CD4-positive, alpha-beta T cell treated with Interleukin-2 at 100 ng/mL for 4 hours (primary cell): ENCODE measurements around the gene LSP1.
"Not testable (repeated sequence)": the region's sequence is repeated elsewhere in the genome, so short reads cannot be mapped to it uniquely, and the experiment has no call there.

Source experiments
- DNase-seq: peaks from one replicate; pipeline ENCODE4 v3.0.0-alpha.2; 2020; ENCODE audit warnings: low spot score

The LSP1 gene

DNA sequence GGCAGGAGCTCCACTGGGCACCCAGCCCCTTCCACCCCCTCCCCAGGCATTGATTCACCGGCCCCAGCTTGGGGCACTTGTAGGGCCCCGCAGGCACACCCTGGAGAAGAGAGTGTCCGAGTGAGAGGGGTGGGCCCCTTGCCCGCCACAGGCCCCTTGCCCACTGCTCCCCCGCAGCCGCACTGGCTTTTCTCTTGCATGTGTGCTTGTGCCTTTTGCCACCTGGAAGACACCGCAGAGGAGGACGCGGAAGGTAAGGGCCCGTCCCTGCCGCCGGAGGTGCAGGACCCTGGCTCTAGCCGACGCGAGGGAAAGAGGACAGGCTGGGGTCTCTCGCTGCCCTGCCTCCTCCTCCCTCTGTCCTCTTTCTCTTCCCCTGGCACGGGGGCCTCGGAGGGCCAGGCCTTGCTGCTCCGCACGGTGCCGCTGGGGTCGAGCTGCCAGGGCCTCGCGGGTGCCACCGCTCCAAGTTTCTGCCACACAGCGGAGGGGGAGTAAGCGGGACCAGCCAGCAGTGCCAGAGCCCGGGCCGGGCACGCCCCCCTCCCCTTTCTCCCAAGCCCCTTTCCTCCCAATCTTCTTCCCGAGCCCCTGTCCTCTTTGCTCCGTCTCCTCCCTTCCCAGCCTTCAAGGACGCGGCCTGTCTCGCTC is 76.1 kb downstream of the LSP1 start:
- DNase-seq, result no peak

DNA sequence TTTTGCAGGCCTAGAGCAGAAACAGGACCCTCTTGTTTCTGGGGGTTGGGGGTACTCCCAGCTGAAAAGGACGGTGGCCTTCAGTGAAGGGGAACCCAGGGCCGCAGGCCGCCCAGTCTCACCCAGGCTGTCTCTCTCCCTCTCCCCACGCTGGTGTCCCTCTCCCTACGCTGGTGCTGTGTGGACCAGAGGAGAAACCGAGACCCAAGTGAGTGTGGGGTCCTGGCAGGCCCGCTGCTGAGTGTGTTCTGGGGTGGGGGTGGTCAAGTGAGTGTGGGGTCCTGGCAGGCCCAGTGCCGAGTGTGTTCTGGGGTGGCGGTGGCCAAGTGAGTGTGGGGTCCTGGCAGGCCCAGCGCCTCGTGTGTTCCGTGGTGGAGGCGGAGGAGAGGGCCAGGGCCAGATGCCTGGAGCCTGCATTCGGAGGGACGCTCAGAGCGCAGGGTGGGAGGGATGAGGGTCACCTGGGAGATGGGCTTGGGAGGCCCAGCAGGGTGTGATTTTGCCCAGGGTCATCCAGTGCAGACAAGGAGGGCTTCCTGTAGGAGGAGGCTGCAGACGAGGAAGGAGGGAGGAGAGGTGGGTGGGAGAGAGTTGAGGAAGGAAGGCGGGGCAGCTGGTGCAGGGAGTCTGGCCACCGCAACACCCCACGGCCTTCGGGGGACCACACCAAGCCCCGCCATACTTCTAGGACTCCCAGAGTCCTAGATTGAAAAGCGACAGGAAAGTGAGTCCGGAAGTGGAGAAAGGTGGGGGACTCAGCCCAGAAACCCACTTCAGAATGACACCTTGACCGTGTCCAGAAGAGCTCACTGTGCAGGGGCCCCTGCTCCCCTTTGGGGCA is 77.0 kb downstream of the LSP1 start:
- DNase-seq, result no peak

DNA sequence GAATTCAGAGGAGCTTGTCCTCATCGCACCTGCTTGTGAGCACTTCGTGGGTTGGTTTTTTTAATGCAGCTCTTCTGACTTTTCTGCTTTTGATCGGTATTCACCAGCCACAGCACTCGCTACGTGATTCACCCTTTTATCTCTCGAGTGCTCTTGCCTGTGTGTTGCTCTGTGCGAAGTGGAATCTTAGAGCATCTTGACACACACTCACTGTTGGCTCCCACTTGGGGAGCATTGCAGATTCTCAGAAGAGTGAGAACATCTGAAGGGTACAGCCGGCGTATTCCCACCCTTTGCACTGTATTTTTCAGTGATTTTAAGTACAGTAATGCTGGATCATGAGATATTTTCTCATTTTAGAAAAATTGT is 77.6 kb downstream of the LSP1 start:
- DNase-seq, result no peak

DNA sequence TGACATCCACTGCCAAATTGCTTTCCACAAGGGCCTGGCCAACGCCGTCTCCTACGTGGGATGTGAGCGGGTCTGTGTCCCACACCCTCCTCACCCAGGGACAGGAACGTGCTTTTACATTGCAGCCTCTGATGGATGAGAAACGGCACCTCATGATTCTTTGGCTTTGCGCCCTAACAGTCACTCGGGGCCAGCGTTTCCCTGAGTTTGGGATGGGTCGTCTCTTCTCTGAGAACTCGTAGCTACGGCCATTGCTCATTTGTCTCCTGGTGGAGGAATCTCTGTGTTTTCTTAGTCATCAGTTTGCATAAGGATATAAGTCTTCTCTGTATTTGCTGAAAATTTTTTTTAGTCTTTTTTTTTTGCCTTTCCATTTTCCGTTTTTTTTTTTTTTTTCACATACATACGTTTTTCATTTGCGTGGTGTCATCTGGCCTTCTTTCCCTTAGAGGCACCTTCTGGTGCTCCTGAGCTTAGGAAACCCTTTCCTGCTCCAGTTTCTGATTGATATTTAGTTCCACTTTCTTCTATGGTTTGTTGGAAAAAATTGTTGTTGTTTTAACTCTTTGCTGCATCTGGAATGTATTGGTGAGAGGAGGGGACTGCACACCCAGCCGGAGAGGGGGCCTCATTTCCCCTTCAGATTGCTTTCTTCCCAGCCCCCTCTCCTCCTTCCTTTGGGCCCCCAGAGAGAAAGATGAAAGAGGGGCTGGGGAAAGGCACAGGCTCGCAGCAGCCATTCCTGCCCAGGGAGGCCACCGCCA is 78.6 kb downstream of the LSP1 start:
- no peak for DNase-seq

DNA sequence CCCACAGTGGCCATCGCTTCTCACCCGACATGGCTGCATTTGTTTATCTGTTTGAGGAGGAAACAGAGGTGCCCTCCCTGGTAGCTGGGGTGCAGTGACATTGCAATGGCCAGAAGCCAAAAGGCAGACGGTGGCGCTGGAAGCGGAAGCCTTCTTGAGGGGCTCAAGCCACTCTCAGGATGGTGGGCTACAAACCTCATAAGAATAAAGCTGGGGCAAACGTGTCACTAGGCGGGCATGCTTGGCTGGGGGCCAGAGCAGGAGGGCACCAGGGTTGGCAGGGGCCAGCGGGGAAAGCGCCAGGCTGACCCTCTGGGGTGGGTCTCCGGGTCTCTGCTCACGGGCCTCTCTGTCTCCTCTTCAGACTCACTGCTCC is 79.2 kb downstream of the LSP1 start:
- DNase-seq, result no peak

DNA sequence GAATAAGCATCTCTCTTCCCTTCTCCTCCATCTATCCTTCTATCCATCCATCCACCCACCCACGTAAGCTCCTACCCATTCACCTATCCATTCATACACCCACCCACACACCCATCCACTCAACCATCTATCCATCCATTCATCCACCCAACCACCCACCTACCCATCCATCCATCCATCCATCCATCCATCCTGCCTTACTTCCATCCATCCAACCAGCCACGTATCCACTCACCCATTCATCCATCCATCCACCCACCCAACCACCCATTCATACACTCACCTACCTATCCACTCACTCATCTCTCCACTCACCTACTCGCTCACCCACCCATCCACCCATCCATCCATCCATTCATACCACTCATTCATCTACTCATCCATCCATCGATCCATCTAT is 79.8 kb downstream of the LSP1 start:
- no peak for DNase-seq

DNA sequence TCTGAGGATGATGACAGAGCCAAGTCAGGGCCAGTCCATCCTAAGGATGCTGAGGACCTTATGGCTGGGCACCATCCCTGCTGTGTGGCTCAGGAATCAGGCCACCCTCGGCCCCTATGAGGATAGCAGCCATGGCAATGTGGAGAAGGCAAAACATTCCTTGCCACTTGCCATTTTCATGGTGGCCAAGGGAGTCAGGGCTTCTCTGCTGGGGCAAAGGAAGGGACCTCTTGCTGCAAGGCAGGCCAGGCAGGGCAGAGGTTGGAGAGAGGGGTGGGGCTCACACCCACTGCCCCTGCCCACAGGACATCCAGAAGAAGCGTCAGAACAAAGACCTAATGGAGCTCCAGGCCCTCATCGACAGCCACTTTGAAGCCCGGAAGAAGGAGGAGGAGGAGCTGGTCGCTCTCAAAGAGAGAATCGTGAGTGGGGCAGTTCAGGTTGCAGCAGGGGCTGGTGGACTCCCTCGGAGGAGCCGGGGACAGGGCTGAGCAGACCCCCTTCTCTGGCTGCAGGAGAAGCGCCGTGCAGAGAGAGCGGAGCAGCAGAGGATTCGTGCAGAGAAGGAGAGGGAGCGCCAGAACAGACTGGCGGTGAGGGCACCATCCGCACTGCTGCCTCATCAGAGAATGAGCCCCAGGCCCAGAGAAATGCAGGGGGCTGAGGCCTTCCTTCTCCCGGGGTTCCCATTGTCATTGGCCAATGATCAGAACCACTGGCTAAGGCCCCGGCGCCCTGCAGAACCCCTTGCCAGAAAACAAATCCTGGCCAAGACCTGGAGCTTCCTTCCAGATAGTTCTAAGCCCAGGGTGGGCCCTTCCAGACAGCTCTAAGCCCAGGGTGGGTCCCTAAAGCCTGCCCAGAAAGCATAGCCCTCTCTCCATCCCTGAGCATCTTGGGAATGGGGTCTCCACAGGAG is 80.8 kb downstream of the LSP1 start:
- no peak for DNase-seq

DNA sequence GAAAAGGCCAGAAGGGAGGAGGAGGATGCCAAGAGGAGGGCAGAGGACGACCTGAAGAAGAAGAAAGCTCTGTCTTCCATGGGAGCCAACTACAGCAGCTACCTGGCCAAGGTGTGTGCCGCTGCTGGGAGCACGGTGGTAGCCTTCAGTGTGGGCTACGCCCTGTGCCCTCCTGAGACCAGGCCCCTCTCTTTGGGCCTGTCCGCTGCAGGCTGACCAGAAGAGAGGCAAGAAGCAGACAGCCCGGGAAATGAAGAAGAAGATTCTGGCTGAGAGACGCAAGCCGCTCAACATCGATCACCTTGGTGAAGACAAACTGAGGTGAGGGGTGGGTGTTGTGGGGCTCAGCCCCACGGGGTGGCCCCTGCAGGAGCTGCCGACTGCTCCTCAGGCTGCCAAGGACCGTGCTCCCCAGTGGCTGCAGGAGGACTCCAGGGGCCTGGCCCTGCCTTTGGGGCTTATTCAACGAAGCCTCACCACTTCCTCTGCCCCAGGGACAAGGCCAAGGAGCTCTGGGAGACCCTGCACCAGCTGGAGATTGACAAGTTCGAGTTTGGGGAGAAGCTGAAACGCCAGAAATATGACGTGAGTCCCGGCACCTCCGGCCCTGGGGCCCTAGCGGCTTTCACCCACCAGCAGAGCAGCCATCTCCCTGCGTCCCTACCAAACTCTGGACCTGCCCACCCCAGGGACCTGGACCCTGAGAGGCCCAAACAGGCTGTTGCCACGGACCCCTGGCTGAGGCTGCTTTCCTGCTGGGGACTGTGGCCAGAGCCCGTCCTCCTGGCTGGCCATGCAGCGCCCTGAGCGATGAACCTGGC is 81.7 kb downstream of the LSP1 start:
- no peak for DNase-seq

DNA sequence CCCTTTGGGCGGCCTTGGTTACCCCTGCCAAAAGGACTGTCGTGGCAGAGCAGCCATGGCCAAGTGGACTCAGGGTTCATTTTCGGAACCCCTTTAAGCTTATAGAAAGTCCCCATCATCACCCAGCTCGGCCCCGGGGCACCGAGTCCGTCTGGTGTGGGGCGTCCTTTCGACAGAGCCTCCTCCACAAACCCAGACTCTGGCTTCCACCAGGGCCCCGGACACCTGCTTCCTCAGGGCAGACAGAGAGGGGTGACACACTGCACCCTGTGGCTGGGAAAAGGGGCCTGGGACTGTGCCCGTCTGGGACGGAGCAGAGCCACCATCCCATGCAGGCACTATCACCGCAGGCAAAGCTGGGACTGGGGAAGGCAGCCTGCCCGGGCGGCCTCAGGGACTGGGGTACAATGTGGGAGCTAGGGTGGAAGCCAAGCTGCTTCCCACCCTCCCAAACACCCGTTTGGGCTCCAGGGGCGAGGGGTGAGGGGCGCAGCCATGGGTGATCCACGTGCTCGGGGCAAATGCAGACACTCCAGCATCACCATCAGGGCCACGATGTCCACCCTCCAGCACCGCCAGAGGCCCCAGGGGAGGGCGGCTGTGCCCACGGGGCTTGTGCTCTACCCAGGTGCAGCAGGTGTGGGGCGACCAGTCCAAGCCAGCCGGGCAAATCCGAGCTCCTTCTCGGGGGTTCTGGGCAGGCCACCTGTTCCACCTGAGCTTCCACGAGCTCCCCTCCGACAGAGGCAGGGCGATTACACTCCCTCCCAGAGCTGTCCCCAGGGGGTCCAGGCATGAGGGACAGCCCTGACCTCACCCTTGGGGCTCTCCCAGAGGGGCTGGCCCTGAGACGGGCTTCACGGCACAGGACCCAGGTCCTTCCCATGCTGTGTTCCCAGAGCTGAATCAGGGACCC is 82.5 kb downstream of the LSP1 start:
- DNase-seq, result no peak

DNA sequence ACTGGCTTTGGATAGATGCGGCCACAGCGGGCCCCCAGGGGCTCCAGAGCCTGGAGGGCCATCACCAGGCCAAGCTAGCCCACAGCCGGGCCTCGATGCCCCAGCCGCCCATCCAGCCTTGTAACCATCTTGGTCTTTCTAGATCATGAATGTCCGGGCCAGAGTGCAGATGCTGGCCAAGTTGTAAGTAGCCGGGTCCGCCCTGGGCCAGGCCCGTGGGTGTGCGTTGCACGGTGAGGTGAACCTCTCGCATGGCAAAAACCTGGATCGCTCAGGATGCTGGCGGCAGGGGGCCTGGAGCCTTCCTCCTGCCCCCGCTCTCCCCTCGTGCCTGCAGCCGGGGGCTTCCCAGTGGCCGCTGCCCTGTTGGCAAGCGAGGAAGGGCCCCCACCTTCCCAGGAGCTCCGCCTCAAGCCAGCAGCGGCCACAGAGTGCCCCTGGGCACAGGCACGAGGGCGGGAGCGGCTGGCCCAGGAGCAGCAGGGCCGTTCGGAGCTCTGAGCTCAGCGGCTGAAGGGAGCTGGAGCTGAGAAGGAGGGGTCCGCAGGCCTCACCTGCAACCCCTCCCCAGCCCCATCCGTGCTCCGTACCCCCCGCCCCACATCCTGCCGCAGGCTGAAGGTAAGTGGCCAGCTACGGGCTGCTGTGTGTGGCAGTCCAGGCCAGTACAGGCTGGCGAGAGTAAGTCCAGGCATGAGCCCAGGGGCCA is 83.3 kb downstream of the LSP1 start:
- no peak for DNase-seq

DNA sequence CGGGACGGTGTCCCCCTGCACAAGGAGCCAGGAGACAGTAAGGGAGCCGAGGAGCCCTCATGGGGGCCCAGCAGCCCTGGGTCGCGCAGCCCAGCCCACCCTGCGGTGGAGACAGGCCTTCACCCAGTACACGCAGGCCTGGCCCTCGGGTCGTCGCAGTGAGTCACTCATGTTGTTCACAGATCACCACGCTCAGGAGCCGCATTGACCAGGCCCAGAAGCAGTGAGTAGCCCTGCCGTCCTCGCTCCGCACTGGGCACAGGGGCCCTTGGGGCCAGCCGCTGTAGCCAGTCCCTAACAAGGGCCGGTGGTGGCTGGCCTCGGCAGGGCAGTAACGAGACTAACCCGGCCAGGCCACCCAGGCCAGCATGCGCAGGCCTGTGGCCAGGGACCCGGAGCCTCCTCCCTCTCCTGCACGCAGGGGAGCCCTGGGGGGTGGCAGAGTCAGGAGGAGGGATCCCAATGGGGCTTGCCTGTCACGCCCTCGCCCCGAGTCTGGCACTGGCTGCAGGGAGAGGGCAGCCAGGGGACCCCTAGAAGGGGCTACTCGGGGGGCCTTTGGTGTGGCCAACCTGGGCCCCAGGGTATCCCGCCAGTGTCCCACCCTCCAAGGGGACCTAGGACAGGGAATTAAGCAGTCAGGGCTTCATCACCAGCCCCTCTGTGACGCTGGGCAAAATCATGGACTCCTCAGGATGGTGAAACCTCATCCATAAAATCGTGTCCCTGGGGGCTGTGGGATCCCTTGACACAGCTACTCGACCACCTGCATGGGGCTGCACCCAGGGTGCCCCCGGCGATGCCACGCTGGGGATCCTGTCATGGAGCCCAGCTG is 84.1 kb downstream of the LSP1 start:
- DNase-seq, result no peak

DNA sequence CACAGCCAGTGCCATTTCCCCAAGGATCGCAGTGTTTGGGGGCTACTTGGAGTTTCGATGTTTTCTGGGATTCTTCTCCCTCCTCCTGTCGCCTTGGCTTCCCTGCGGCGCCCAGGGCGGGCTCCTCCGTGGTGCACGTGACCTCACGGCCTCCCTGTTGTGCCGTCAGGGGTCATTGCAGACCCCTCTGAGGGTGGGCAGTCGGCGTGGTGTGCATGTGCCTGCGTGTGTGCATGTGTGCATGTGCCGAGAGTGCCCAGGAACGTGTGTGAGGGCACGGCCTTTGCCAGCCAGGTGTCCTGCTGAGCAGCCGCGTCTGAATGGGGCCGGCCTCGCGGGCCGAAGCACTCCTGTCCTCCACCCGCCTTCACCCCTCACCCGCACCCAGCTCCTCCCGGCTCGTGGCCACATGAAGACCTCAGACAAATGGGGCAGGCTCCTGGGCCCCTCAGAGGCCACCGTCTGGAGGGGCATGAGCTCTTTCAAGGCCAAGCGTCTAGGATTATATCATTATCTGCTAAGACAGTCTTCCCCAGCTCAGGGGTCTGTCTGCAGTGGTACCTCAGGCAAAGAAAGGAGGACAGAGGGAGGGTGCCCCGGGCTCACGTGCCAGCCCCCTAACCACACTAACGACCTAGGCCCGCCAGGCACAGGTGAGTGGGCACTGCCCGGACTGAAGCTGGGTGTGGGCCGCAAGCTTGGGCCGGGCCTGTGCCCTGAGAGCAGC is 84.9 kb downstream of the LSP1 start:
- no peak for DNase-seq

DNA sequence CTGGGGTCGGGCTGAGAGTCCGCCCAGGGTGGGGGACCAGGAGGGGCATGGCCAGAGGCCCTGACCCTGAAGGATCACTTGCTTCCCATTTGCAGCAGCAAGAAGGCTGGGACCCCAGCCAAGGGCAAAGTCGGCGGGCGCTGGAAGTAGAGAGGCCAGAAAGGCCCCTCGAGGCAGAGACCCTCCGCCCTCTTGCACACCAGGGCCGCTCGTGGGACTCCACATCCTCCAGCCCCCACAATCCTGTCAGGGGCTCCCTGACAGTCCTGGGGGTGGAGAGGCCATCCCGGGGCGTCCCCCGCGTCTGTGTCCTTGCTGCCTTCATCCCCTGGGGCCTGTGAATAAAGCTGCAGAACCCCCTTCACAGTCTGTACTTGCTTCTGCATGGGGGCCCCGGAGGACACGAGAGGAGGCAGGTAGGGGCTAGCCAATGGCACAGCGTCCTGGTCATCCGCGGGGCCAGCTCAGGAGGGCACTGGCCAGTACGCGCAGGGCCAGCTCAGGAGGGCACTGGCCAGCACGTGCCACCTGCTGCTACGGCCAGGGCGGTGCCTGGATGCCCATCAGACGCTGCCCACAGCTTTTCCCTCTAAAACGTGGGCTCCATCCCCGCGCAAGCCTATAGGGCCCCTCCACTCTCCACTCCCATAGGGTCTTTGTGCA is 85.6 kb downstream of the LSP1 start:
- DNase-seq, result no peak

DNA sequence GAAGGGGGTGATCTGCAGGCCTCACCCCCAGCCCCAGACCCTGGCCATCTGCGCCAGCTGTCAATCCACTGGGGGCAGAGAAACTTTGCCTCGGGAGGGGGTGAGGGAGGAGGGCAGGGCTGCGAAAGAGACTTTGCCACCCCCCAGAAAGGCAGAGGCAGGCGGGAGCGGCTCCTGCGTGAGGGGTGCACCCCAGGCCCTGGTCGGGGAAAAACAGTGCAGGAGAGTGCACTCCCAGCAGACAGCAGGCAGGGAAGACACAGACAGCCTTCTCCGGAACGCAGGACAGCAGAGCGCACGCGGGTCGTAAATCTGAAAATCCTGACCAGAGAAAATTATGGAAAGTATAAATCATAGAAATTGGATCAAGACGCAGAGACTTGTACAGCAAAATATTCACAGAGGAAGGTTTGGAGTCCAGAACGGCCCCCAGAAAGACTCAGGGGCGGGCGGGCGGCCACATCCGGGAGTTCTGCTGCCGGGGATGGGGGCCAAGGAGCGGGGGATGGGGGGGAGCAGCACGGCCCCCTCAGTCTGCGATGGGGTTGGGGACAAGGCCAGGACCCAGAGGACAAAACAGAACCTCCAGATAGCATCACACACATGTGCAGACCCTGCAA is 86.2 kb downstream of the LSP1 start:
- no peak for DNase-seq

DNA sequence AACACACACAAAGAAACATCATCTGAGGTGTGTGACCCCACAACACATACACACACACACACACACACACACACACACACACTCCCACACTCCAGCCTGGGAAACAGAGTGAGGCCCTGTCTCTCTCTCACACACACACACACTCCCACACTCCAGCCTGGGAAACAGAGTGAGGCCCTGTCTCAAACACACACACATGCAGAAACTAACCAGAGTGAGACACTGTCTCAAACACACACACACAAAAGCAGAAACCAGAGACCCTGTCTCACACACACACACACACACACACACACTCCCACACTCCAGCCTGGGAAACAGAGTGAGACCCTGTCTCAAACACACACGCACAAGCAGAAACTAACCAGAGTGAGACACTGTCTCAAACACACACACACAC is 86.9 kb downstream of the LSP1 start:
- not testable (repeated sequence) for DNase-seq
